GM21447 (cell line): ENCODE results near the gene ENOX1.
"Not testable (repeated sequence)": the region's sequence is repeated elsewhere in the genome, so short reads cannot be mapped to it uniquely, and the experiment has no call there.

Source experiments
- ATAC-seq: cut with Tn5 transposase; IDR thresholded peaks from one replicate; pipeline ENCODE4 v1.9.1; 2021; ENCODE audit not compliant: unreplicated experiment

ENOX1 gene

GRCh38 chr13:43363156-43363953, 423.4 kb downstream of the ENOX1 start:
- no peak for ATAC-seq

- no peak for ATAC-seq
Measured at GRCh38 chr13:43362556-43362955, 424.2 kb downstream of the ENOX1 start.

GRCh38 chr13:43360892-43361610, 425.7 kb downstream of the ENOX1 start:
- ATAC-seq = no peak

GRCh38 chr13:43360171-43360570, 426.6 kb downstream of the ENOX1 start:
- no peak for ATAC-seq

- ATAC-seq = no peak
Measured at GRCh38 chr13:43359536-43359935, 427.2 kb downstream of the ENOX1 start.

GRCh38 chr13:43357564-43357963, 429.2 kb downstream of the ENOX1 start:
- no peak for ATAC-seq

- no peak for ATAC-seq
Measured at GRCh38 chr13:43356567-43356966, 430.2 kb downstream of the ENOX1 start.

- no peak for ATAC-seq
Measured at GRCh38 chr13:43355774-43356173, 431.0 kb downstream of the ENOX1 start.

GRCh38 chr13:43354153-43354945, 432.4 kb downstream of the ENOX1 start:
- ATAC-seq = no peak

- no peak for ATAC-seq
Measured at GRCh38 chr13:43353631-43354030, 433.1 kb downstream of the ENOX1 start.

GRCh38 chr13:43351612-43352011, 435.2 kb downstream of the ENOX1 start:
- ATAC-seq = not testable (repeated sequence)

GRCh38 chr13:43348397-43348796, 438.4 kb downstream of the ENOX1 start:
- ATAC-seq = no peak

- ATAC-seq = no peak
Measured at GRCh38 chr13:43347877-43348276, 438.9 kb downstream of the ENOX1 start.

- ATAC-seq = no peak
Measured at GRCh38 chr13:43346427-43346826, 440.3 kb downstream of the ENOX1 start.

- ATAC-seq = no peak
Measured at GRCh38 chr13:43343645-43344044, 443.1 kb downstream of the ENOX1 start.

GRCh38 chr13:43339805-43340550, 446.8 kb downstream of the ENOX1 start:
- ATAC-seq = no peak

GRCh38 chr13:43339145-43339804, 447.5 kb downstream of the ENOX1 start:
- no peak for ATAC-seq

GRCh38 chr13:43335764-43336163, 451.0 kb downstream of the ENOX1 start:
- no peak for ATAC-seq

GRCh38 chr13:43333176-43333575, 453.6 kb downstream of the ENOX1 start:
- no peak for ATAC-seq

GRCh38 chr13:43331672-43332071, 455.1 kb downstream of the ENOX1 start:
- ATAC-seq = no peak
